PC-9 (cell line): ENCODE results near the gene RNASEH2B. TPM values are rescaled to one million over a fixed set of nuclear protein-coding genes. Genes with fewer than 3 reads are reported as not detected.

Experiments used
- Bru-seq: library from RNA; stranded (reverse); fragments of 400-500 nt; gene quantifications from one replicate; lab custom pipeline; 2021; lab: Mats Ljungman, UMichigan
- BruChase-seq, 2 experiments: library from RNA; stranded (reverse); fragments of 400-500 nt; gene quantifications; one replicate each; lab custom pipeline; 2021; lab: Mats Ljungman, UMichigan
- BruUV-seq: library from RNA; stranded (reverse); fragments of 400-500 nt; replicated peaks from 2 replicates; lab custom pipeline; 2021; lab: Mats Ljungman, UMichigan
- CTCF ChIA-PET: fragments of 300-600 bp; sonication (Branson Sonifier 250); formaldehyde crosslinking; loops from one replicate; lab custom pipeline; 2022; ENCODE audit warnings: antibody characterized with exemption; lab: Charles Lee
- POLR2A ChIA-PET: fragments of 300-600 bp; sonication (Branson Sonifier 250); formaldehyde crosslinking; loops from one replicate; lab custom pipeline; 2022; ENCODE audit warnings: antibody characterized with exemption; ENCODE audit not compliant: unreplicated experiment; lab: Charles Lee
- DNase-seq, 2 experiments: peaks; one replicate each; pipeline versions ENCODE4 v3.0.0 to v3.0.0-alpha.2; 2015 to 2022; ENCODE audit warnings: mixed read lengths in 1 of 2
- H2AFZ ChIP-seq: fragments of 200-600 bp; sonication (generic); 2 replicates; pipeline ENCODE4 v1.8.1; 2017; ENCODE audit warnings: antibody characterized with exemption
- H3F3A ChIP-seq: fragments of 200-600 bp; sonication (generic); 2 replicates; pipeline ENCODE4 v1.8.1; 2017; ENCODE audit warnings: antibody characterized with exemption, mild to moderate bottlenecking, low read depth; ENCODE audit not compliant: insufficient read depth
- H3K27ac ChIP-seq: fragments of 200-600 bp; sonication (generic); 2 replicates; pipeline ENCODE4 v1.6.1; 2016; ENCODE audit warnings: mixed run types
- H3K27me3 ChIP-seq: fragments of 200-600 bp; sonication (generic); 2 replicates; pipeline ENCODE4 v1.6.1; 2016; ENCODE audit warnings: low read depth, mixed run types; ENCODE audit not compliant: insufficient read depth
- H3K36me3 ChIP-seq: fragments of 200-600 bp; sonication (generic); 2 replicates; pipeline ENCODE4 v1.6.1; 2016; ENCODE audit warnings: low read depth, mixed run types
- H3K4me1 ChIP-seq: fragments of 200-600 bp; sonication (generic); replicated peaks from 2 replicates; pipeline ENCODE4 v1.6.1; 2016; ENCODE audit warnings: mixed run types; ENCODE audit not compliant: insufficient read depth
- H3K4me2 ChIP-seq: fragments of 200-600 bp; sonication (generic); 2 replicates; pipeline ENCODE4 v1.6.1; 2017; ENCODE audit warnings: mixed run types
- H3K4me3 ChIP-seq: fragments of 200-600 bp; sonication (generic); 2 replicates; pipeline ENCODE4 v1.6.1; 2016; ENCODE audit warnings: mixed run types
- H3K79me2 ChIP-seq: fragments of 200-600 bp; sonication (generic); 2 replicates; pipeline ENCODE4 v1.6.1; 2017; ENCODE audit warnings: low read depth, mixed run types
- H3K9me2 ChIP-seq: fragments of 200-600 bp; sonication (generic); 2 replicates; pipeline ENCODE4 v1.8.1; 2017; ENCODE audit warnings: mild to moderate bottlenecking; ENCODE audit not compliant: insufficient read depth
- H3K9me3 ChIP-seq: fragments of 200-600 bp; sonication (generic); 2 replicates; pipeline ENCODE4 v1.8.1; 2016; ENCODE audit warnings: low read depth; ENCODE audit not compliant: insufficient read depth
- H4K20me1 ChIP-seq: fragments of 200-600 bp; sonication (generic); 2 replicates; pipeline ENCODE4 v1.8.1; 2017; ENCODE audit not compliant: insufficient read depth
- CTCF ChIP-seq: fragments of 200-600 bp; sonication (generic); conservative IDR thresholded peaks from 2 replicates; pipeline ENCODE4 v1.6.1; 2017; ENCODE audit warnings: mixed run types, antibody characterized with exemption, mild to moderate bottlenecking, moderate library complexity
- EZH2 ChIP-seq: fragments of 200-600 bp; sonication (generic); IDR thresholded peaks from 2 replicates; pipeline ENCODE4 v1.8.0; 2017; ENCODE audit warnings: antibody characterized with exemption, low read depth
- intact Hi-C: fragments of 100-400 bp; cut with micrococcal nuclease; formaldehyde crosslinking; loops from one replicate; pipeline ENCODE4 v1.10.0; 2022; ENCODE audit not compliant: unreplicated experiment
- long read RNA-seq: library from polyadenylated mRNA; stranded (forward); transcript quantifications from one replicate; pipeline ENCODE4 v2.0.0, GENCODE V29; 2022
- total RNA-seq: library from RNA; stranded (reverse); gene quantifications from 2 replicates; pipeline ENCODE4 v1.2.3, GENCODE V29; 2021

Gene RNASEH2B
- total RNA-seq (45.2 and 45.8 TPM in 2 replicates), Bru-seq, nascent RNA (percentile 75 among the genes with signal in this experiment), BruChase-seq, experiment 1, labeled RNA remaining after a 2-hour chase (percentile 72 among the genes with signal in this experiment), BruChase-seq, experiment 2, labeled RNA remaining after a 6-hour chase (percentile 60 among the genes with signal in this experiment)
- long read RNA-seq, full-length matches to known transcripts = 82 of 90 reads
- long read RNA-seq, partial matches to known transcripts = 3 of 90 reads
- long read RNA-seq, other reads (novel, unspliced or antisense) = 5 of 90 reads

- intact Hi-C loops = loop anchor here (2.0 to 10.0 kb wide), 6 partner anchors 108 to 1615 kb away; partner anchors contain the start of gene TRIM13
- DNase-seq = peak; percentile 52 to 71
- no peaks in the 10 kb centered on the region for H3K27me3 ChIP-seq
- H3K79me2 ChIP-seq = peaks cover 43% of the 10 kb centered on the region
- TSS peak; percentile 67 for BruUV-seq
- H3K4me2 ChIP-seq = peak within 1 kb of the TSS; percentile 81
- ChIA-PET CTCF (no interaction called here), POLR2A (no interaction called here)
- H3K4me3 ChIP-seq = peak within 1 kb of the TSS; percentile 96
- no peaks in the 10 kb centered on the region for H3K36me3 ChIP-seq
- H3K4me1 ChIP-seq = peaks cover 17% of the 10 kb centered on the region
- TF ChIP-seq CTCF (no peak), EZH2 (no peak)
- peaks cover 15% of the 10 kb centered on the region; the same call in 1 of the 2 replicates for H3F3A ChIP-seq
- peak within 1 kb of the TSS; percentile 96 for H2AFZ ChIP-seq
- peak within 1 kb of the TSS; percentile 70 for H3K27ac ChIP-seq
- no peaks in the 10 kb centered on the region for H4K20me1 ChIP-seq
- no peaks in the 10 kb centered on the region for H3K9me3 ChIP-seq
- H3K9me2 ChIP-seq = no peaks in the 10 kb centered on the region
Measured at GRCh38 chr13:50909605-50910484, at the start of gene RNASEH2B. RNASEH2B (plus strand) TSS chr13:50909791; CDS start chr13:50910077, 286 bp downstream.

- Histone ChIP-seq H3K27me3 (0 out of 2 replicates have a peak, but pooled peaks cover 4% of the 10 kb centered on the region), H3K36me3 (no peaks in the 10 kb centered on the region), H3K4me2 (no peak overlapping the region), H3K4me3 (no peak overlapping the region), H4K20me1 (no peaks in the 10 kb centered on the region), H3K79me2 (no peaks in the 10 kb centered on the region), H3K4me1 (no peaks in the 10 kb centered on the region), H3K9me2 (peaks cover 6% of the 10 kb centered on the region; the same call in 1 of the 2 replicates), H3F3A (no peaks in the 10 kb centered on the region), H3K9me3 (no peaks in the 10 kb centered on the region), H2AFZ (no peak overlapping the region), H3K27ac (no peak overlapping the region)
- TF ChIP-seq CTCF (no peak), EZH2 (no peak)
- no peak for DNase-seq
- intact Hi-C loops = no loop called here
- POLR2A ChIA-PET = interaction anchor here (0.6 kb wide), 1 partner anchor 24 kb away, joined by 4 read pairs; no protein-coding TSS in a partner anchor
- CTCF ChIA-PET = interaction anchor here (0.6 kb wide), 1 partner anchor 293 kb away, joined by 5 read pairs; no protein-coding TSS in a partner anchor
- BruUV-seq = no TSS peak
Measured at GRCh38 chr13:50864492-50864891, 45.1 kb upstream of the RNASEH2B start.
